DMS153 treated with DMSO at 0.1 percent for 48 hours (cell line): ENCODE data around the gene VAT1L.

Experiments
- DNase-seq: peaks from one replicate; lab custom pipeline; 2025; ENCODE audit not compliant: unreplicated experiment; lab: John Stamatoyannopoulos, UW

Gene VAT1L

DNA sequence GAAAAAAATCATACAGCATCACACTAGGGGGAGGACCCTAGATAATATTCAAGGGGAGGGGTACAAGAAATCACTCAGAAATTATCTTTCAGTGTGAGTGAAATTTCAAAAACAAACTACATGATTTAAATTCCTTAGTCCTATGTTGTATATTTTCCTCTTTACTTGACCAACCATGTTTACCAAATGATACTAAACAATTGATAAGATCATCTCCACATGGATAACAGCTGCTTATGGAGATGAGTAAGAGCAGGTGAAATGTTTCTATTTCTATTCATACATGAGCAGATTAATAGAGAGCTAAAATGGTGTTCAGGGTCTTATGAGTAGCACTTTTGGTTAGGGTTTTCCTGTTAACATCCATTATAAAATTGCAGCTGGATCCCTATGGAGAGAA is 7.3 kb upstream of the VAT1L start:
- no peak for DNase-seq

DNA sequence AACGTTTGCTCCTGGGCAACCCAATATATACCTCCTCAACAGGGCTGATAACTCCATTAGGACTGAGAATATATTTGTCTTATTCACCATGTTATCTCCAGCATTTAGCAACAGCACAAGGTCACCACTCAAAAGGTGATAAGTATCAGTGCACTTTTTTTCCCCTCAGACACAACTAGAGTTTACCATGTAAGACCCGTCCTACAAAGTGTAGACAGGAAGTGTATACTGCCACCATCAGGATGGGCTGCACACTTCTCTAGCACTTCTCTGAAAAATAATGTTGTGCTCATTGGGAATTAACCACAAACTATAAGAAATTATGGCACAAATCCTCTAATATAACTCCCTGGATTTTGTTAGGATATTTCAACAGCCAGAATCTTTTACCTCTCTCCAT is 5.7 kb upstream of the VAT1L start:
- no peak for DNase-seq

DNA sequence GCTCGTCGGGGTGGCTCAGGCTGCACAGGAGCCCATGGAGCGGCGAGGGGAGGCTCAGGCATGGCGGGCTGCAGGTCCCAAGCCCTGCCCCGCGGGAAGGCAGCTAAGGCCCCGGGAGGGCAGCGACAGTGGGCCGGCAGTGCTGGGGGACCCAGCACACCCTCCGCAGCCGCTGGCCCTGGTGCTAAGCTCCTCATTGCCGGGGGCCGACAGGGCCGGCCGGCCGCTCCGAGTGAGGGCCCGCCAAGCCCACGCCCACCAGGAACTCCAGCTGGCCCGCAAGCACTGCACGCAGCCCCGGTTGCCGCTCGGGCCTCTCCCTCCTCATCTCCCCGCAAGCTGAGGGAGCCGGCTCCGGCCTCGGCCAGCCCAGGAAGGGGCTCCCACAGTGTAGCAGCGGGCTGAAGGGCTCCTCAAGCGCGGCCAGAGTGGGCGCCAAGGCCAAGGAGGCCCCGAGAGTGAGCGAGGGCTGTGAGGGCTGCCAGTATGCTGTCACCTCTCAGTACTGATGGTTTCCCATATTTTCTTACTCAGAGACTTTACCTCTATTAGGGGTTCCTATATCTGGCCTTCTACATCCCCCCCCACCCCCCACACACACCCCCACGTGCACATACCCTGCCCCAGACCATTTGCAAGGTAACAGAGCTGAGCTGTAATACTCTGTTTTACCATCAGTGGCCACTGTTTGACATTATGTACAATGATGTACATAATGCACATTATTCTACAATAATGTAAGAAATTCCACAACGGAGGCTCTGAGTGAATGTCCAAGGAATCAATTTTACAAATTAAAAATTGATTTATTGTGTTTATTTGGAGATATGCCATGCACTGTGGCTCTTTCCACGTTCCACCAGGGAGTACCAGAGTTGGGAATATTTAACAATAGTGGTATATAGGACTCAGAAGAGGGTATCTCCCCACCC is 3.7 kb upstream of the VAT1L start:
- no peak for DNase-seq

DNA sequence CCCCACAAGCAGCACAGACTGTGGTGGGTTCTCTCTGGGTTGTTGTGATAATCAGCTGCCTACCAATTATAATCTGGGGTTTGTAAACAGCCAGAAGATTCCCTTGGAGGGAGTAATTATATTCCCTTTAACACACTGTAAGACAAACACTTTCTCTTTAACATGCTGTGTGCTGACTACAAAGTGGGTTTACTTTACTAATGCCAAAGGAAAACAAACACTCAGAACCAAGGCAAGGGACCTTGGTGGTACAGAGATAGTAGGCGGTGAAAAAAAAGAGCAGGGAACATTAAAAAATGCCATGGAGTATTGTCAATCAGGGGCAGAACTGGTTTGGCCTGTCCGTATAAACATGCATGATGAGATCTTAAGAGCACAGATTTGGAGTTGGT is 3.0 kb upstream of the VAT1L start:
- no peak for DNase-seq

DNA sequence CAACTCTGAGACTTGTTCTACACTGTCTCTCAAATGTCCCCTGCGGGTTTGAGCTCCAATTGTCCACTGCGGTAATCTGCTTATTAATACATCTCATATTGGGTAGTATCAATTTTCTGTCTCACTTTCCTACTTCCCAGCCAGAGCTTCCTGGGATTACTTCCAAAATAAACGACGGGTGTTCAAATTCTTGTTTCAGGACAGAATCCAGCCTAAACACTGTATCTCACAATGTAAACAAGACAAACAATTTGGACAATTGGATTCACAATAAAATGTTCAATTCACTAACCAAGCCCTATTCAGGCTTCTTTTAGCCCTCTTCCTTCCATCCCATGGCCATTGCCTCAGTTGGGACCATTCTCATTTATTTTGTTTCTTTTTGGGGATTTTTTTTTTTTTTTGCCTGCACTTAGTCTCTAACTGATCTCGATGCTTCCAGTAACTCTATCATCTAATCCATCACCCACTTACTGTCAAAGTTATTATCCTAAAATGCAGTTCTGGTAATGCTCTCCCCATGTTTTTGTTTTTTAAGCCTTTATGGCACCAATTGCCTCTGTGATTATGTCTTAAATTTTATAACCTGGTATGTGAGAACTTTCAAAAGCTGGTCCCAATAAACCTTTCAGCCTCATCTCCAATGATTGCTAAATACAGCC is 2.0 kb upstream of the VAT1L start:
- no peak for DNase-seq

DNA sequence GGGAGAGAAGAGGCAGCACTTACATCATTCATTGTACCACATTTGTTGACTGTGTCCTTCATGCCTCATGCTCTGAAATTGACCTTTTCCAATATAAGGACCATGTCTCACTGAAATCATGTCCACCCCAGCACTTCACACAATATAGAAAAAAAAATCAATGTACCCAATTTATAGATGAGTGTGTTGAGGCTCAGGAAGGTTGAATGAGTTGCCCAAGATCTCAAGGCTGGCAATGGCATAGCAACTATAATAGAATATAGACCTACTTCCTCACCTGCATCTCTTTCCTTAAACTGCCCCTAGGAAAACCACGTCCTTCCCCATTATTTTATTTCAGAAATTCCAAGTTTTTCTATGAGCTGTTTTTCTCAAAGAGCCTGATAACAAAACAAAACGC is 912 bp upstream of the VAT1L start:
- no peak for DNase-seq

DNA sequence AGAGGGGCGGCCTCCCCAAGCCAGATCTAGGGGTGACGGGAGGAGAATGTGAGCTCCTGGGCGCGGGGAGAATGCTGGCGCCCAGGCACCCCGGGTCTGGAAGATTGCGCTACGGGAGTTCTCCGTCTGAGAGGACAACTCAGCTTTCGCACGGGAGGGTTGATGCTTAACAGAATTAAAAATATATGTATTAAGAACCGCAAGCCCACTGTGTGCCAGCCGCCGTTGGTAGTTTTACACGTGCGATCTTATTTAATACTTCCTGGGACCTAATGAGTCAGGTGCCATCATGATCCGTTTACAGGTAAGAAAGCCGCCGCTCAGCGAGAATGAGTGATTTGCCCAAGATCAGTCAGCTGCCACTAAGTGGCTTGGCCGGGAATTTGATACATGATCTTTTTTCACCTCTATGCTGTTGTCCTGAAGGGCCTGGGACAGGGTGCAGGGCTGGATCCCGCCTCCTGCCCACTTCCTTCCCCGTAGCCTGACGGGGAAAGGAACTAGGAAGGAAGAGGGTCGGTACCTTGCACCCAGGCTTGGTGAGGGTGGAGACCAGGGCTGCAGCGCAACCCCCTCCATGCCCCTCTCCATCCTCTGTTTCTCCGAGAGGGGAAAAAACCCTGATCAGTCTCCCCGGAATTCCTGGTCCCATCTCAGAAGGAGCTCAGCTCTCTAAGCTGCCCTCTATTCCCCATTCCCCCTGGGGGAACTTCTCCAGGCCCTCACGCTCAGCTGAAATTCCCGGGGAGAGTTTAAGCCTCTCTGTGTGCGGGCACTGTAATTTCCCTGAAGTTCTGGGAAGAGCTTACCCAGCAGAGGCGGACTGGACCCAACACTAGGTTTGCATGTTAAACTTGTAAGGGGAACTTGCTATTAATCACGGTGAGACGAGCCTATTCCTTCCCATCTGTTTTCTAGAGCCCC is 983 bp downstream of the VAT1L start:
- peak; percentile 31 for DNase-seq

DNA sequence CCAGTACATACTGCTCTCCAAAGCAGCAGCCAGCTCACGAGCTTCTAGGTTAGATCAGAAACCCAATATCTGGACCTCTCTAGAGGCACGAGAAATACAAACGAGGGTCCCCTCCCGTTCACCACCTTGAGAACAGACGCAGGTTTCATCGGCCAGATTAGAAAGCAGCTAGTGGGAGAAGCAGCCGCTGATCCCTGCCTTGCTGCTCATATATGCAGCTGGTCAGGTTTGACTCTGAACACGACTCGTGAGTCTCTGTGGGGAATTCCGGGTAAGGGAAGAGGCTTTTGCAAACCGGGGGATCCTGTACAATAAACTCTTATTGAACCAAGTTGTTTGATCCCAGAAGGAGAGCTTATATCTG is 1.6 kb downstream of the VAT1L start:
- DNase-seq, result no peak

DNA sequence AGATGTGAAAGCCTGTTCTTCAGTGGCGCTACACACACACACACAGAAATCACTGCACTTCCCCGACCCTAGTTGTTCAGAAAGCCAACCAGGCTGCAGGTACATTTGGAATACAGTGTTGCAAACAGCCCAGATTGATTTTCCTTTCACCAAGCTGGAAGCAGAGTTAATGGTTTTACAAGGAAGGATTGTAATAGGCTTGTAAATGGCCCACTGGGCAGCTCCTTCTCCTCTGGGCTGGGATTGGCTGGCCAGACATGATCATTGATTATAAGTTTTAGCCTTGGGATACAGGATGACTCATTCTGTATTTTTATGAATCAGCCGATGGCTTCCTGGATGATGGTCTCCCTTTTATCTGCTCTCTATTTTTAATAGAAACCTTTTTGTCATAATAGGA is 2.5 kb downstream of the VAT1L start:
- DNase-seq, result no peak

DNA sequence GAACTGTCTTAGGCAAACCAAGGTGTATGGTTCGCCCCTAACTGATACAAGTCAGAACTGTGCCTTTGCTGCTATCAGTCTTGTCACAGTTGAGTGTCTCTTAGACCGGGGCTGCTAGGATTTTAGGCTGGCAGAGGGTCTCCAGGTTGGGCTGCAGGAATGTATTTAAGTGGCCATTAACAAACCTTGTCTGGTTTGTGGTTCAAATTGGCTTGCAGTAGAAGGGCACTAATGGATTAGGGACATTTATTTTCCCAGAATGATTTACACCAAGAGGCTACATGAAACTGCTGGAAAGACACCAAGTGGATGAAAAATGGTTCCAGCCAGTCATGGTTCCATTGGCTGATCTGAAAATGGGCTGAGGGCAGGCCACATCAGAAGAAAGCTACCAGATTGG is 5.1 kb downstream of the VAT1L start:
- no peak for DNase-seq

DNA sequence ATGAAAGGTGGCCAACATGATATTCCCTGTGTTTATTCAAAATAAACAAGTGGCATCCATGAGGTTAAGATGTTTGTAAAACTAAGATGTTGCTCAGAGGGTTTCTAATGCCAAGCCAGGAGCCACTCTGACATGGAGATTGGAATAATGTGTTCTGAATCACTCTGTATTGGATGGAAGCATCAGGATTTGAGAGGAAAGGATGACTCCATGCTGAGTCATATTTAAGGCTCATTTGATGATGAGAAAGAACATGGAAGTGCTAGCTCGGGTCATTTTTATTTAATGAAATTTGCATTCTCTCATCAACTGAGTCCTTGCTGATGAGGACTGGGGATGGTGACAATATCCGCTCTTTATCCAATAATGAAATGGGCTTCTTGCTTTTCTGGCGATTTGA is 6.2 kb downstream of the VAT1L start:
- DNase-seq, result no peak

DNA sequence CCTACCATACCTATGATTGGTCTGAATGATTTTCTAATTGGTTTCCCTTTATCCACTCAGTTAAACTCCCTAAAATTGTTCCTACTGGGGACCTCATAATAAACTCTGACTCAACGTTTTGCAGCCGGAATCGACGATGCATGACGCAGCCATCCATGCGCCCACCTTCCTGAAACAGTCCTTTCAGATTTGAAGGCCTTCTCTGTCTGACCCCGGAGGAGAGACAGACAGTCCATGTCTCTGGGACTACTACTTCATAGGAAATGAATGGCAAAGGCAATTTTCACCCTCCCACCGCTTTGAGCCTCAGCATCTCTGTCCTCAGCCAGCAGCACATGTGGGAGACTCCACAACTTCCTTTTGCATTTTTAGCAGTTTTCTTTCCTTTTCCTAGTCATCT is 13.5 kb downstream of the VAT1L start:
- DNase-seq, result no peak

DNA sequence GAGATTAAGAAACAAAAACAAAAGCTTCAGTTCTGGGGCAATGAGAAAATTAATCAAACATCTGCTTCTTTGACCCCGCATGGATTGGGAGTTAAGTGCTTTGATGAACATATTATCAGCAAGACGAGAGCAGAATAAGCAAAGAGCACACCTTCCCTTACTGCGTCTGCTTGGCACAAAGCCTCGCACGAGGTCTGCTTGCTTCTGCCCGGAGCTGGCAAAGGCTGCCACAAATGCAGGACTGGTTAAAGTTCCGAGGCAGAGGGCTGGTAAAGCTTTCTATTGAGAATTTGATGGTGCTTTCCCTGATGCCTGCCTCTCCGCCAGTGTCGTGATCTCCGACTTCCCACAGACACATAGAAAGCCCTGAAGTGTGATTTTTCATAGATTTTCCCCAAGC is 17.0 kb downstream of the VAT1L start:
- no peak for DNase-seq

DNA sequence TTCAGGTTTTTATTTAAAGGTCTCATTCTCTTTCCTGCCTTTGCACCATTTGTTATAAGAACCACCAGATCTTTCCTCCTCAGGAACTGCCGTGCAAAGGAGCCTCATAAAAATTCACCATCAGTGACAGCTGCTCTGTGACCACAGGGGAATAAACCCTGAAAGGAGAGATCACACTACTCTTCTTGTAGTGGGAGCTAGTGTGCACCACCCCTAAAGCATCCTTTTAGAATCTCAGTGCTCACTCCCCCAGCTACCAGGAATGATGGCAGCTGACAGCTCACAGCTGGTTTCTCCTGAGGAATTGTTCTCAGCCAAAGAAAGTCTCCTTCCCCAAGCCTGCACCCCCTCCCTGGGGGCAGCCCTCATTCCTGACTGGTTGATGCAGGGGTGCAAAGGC is 18.7 kb downstream of the VAT1L start:
- DNase-seq, result no peak

DNA sequence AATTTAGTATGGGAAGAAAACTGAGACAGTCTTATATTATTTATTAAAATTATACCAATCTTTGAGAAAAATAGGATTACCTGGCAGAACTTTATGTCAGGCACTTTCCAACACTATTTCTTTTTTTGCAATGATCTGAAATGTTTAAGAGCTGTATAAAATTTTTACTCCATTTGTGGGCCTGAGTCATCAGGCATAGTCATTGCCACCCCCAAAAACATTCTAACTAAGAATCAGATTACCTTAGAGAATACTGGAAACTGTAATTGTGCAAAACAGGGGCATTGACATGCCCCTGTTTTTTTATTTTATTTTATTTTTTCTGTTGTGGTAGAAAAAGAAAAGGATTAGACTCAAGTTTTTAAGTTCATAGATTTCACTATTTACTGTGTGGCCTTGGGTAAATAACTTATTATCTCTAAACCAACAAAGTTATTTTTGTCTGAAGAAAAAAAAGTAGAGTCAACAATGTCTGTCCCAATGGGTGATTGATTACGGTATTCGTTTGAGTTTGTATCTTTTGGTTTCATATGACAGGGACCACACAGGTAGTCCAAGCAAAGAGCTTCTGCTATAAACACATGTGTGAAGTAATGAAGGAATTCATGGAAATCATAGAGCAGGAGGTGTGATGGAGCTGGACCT is 24.6 kb downstream of the VAT1L start:
- no peak for DNase-seq

DNA sequence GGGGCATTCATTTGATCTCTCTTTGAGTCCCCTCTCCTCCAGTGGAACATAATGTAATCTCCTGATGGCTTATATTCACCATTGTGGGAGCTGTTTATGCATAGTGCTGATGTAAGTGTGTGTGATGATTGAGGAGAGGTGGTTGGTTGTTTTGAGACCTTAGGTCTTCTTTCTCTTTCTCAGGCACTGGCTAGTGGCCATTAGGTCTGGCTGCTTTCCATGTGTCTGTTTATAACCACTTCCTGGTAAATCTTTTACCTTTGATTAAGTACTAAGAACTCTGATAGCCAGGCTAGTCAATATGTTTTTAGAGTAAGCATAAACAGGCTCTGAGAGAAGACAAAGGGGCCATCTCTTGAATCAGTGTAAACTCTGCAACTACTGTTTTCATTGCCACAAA is 27.9 kb downstream of the VAT1L start:
- peak; percentile 32 for DNase-seq

DNA sequence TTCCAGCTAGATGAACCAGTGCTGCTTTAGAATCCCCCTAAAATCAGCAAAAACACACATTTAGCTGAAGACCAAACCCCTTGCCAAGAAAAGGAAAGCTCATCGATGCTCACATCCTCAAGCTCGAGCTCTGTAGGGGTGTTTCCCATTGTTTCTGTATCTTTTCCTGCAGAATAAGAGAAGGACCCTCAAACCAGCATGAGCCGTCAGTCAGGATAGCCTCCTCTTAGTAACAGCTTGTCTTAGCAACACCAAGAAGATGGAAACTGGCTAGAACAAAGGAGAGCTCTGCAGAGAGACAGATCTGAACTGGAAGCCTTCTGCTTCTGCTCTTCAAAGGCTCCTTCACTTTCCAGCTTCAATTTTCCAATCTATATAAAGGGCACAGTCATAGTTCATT is 32.0 kb downstream of the VAT1L start:
- no peak for DNase-seq

DNA sequence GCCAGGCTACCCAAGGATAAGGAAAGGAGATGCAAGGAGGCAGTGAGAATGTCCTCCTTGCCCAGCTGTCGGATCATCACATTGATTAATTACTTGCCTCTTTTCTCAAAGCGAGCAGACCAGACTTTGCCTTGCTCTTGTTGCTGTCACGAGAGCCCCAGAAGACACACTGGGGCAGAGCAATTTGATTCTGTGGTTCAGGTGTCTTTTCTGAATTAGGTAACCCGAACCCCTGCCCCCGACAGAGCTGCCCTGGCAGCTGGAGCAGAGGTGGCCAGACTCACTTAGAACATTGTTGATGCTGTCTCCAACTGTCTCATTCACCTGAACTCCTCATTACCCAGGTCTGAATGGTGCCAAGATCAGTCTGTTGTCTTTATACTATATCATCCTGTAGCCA is 34.3 kb downstream of the VAT1L start:
- no peak for DNase-seq

DNA sequence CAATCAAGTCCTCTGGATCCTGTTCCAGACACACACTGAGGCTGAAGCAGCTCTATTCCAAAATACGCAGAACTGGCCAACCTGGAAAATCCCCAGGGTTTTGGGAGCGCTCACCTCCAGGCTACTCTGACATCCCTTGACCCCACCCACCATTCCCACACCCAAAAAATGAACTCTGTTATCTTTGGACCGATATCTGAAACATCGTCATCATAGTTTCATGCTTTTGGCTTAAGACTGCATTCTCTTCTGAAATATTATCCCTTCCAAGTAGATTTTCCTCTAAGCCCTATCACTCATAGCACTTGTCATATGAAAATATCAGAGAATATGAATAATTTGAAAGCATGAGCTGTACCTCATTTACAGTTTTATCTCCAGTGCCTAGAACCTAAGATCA is 34.7 kb downstream of the VAT1L start:
- DNase-seq, result no peak

DNA sequence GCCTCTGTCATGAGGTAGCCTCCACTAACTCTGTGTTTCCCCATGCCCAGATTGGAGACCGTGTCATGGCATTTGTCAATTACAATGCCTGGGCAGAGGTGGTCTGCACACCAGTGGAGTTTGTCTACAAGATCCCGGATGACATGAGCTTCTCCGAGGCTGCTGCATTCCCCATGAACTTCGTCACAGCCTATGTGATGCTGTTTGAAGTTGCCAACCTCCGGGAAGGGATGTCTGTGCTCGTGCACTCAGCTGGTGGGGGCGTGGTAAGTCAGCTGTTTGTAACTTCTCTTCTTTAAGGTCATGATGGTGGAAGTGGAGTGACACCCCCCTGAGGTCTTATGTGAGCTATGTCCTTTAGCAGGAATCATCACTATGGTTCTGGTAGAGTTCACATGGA is 36.8 kb downstream of the VAT1L start:
- no peak for DNase-seq

DNA sequence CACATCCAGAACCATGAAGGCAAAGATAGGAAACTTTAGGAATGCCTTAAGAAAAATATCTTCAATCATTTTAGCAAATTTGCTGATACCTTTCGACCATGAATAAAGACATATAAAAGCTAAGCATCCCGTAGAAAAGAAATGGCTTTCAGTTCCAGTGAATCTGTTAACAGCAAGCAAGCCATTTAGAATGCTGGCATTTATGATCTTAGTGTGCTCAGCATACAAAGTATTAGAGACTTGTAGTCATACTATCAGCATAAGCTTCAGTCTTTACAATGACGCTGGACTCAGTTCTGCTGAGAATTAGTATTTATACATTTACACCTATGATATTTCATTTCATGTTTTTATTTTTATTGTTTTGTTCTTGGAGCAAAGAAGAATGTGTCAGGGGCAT is 38.7 kb downstream of the VAT1L start:
- no peak for DNase-seq
